Natural killer cell treated with Interleukin-12 subunit alpha and Interleukin-12 subunit beta and Interleukin-15 and Interleukin-18, amount 100 ng/mL, for 72 hours (primary cell): ENCODE data around the gene FBXW8. TPM values are rescaled to one million over a fixed set of nuclear protein-coding genes. Genes with fewer than 3 reads are reported as not detected.
A peak's percentile ranks its signal among the peaks of the same experiment; 100 is the strongest.
"Not testable (repeated sequence)": the region's sequence is repeated elsewhere in the genome, so short reads cannot be mapped to it uniquely, and the experiment has no call there.

ENCODE experiments used
- ATAC-seq, 2 donors: fragments of 150-1000 bp; cut with Tn5 transposase in 1 of 2; sonication (Bioruptor Pico), chemical (Tn5 transposase) in 1 of 2; 2 replicates each; pipeline ENCODE4 v1.10.0; 2021
- DNase-seq: peaks from one replicate; pipeline ENCODE4 v3.0.0; 2022; ENCODE audit warnings: low spot score
- H3K27ac Mint-ChIP-seq, 2 donors: 1 replicate in 1 of 2; 2 replicates in 1 of 2; pipeline ENCODE4 v1.8.0; 2022; ENCODE audit warnings: mixed read lengths in 2 of 2, mild to moderate bottlenecking in 1 of 2, moderate library complexity in 1 of 2
- H3K27me3 Mint-ChIP-seq, 2 donors: 1 replicate in 1 of 2; 2 replicates in 1 of 2; pipeline ENCODE4 v1.8.0; 2022; ENCODE audit warnings: mixed read lengths in 2 of 2
- H3K36me3 Mint-ChIP-seq: one replicate; pipeline ENCODE4 v1.8.0; 2022; ENCODE audit warnings: mixed read lengths
- H3K4me1 Mint-ChIP-seq, 2 donors: 1 replicate in 1 of 2; 2 replicates in 1 of 2; pipeline ENCODE4 v1.8.0; 2022; ENCODE audit warnings: low read depth in 2 of 2, mixed read lengths in 2 of 2, mild to moderate bottlenecking in 1 of 2
- H3K4me3 Mint-ChIP-seq: one replicate; pipeline ENCODE4 v1.8.0; 2022; ENCODE audit warnings: mixed read lengths
- H3K9me3 Mint-ChIP-seq: 2 replicates; pipeline ENCODE4 v1.8.0; 2022; ENCODE audit warnings: mixed read lengths
- total RNA-seq, 2 donors: library from RNA; stranded (reverse); gene quantifications; one replicate each; pipeline ENCODE4 v1.2.3, GENCODE V29; 2022

FBXW8 gene
- total RNA-seq, 2 donors from 2014 or later = 9.6 to 11.5 TPM

DNA sequence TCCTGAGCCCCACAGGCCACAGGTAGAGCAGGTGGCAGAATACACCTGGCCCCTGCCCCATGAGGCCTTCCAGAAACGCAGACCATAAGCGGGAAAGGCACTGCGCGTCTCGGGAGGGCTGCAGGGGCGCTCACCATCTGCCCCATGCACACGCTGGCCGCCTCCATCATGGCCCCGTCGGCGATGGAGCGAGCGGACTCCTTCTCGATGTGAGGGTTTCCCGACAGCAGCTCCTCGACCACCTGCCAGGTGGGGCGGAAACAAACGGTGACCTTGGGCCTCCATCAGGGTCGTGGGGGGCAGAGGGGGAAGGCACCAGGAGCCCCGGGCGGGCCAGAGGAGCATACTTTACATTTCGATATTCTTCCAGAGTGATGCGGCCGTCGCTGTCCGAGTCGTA lies 135.7 kb downstream of the FBXW8 start:
- DNase-seq = no peak
- Mint-ChIP-seq H3K36me3 (no peaks in the 10 kb centered on the region), H3K27ac (no peak overlapping the region), H3K4me3 (no peak overlapping the region), H3K9me3 (no peaks in the 10 kb centered on the region), H3K27me3 (no peaks in the 10 kb centered on the region), H3K4me1 (peaks cover 5 to 12% of the 10 kb centered on the region in 2 donors)
- ATAC-seq = no peak

GRCh38 chr12:117046861-117047530 lies 136.2 kb downstream of the FBXW8 start:
- Mint-ChIP-seq H3K4me3 (no peak overlapping the region), H3K27ac (no peak overlapping the region), H3K27me3 (no peaks in the 10 kb centered on the region), H3K4me1 (peaks cover 11 to 18% of the 10 kb centered on the region in 2 donors), H3K36me3 (no peaks in the 10 kb centered on the region), H3K9me3 (no peaks in the 10 kb centered on the region)
- DNase-seq = no peak
- no peak for ATAC-seq

GRCh38 chr12:117047810-117048584 lies 137.2 kb downstream of the FBXW8 start:
- Mint-ChIP-seq H3K4me3 (no peak overlapping the region), H3K4me1 (peaks cover 18 to 24% of the 10 kb centered on the region in 2 donors), H3K27ac (no peak overlapping the region), H3K36me3 (no peaks in the 10 kb centered on the region), H3K9me3 (no peaks in the 10 kb centered on the region), H3K27me3 (no peaks in the 10 kb centered on the region)
- no peak for DNase-seq
- ATAC-seq = no peak

DNA sequence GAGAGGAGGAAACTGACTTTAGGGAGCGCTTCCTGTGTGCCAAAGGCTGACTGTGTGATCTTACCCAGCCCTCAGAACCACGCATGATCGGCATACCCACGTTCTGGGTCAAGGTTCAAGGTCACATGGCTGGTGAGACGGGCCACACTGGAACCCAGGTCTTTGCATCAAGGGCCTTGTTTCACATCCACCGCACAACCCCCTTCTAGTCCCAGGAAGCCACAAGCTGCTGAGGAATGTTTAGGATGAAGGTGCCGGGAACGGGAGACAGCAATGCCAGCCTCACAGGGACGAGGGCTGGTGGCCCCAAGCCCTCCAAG lies 137.8 kb downstream of the FBXW8 start:
- Mint-ChIP-seq H3K27ac (no peak overlapping the region), H3K9me3 (no peaks in the 10 kb centered on the region), H3K4me3 (no peak overlapping the region), H3K4me1 (peaks cover 23 to 29% of the 10 kb centered on the region in 2 donors), H3K36me3 (no peaks in the 10 kb centered on the region), H3K27me3 (no peaks in the 10 kb centered on the region)
- ATAC-seq (no peak), DNase-seq (no peak)

- Mint-ChIP-seq H3K4me1 (peaks cover 27 to 31% of the 10 kb centered on the region in 2 donors), H3K27ac (no peak overlapping the region), H3K27me3 (no peaks in the 10 kb centered on the region), H3K36me3 (no peaks in the 10 kb centered on the region), H3K9me3 (no peaks in the 10 kb centered on the region), H3K4me3 (no peak overlapping the region)
- DNase-seq (no peak), ATAC-seq (no peak)
Measured at GRCh38 chr12:117049295-117049694, 138.5 kb downstream of the FBXW8 start.

DNA sequence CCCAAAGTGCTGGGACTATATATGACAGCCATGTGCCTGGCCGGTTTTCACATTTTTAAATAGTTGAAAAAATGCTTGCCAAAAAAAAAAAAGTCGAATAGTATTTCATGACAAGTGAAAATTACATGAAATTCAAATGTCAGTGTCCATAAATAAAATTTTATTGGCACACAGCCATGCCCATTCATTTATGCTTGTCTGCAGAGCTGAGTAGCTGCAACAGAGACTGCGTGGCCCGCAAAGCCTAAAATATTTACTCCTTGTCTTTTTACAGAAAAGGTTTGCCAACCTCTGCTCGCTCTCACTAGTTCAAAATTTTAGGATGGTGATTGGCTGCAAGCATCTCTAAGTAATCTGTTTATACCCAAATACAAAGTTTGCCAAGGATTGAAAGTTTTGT lies 139.3 kb downstream of the FBXW8 start:
- DNase-seq = no peak
- Mint-ChIP-seq H3K4me1 (peaks cover 34 to 38% of the 10 kb centered on the region in 2 donors), H3K27me3 (no peaks in the 10 kb centered on the region), H3K9me3 (no peaks in the 10 kb centered on the region), H3K4me3 (no peak overlapping the region), H3K27ac (no peak overlapping the region), H3K36me3 (no peaks in the 10 kb centered on the region)
- ATAC-seq = no peak

DNA sequence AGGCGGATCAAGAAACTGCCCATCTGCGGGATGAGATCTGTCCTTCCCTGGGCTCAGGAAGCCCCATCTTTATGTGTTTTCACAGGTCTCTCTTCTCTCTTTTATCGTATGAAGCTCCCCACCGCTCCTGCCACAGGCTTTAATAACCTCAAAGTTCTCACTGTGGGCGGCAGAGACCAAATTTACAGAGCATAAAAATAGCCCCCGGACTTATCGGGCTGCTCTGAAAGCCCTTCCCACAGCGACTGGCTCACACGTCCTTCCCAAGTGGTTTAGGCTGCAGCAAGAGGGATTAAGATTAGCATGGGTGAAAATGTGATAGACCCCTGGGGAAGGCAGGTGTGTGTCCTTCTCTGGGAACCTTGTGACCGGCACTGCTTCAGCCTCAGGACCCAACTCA lies 140.6 kb downstream of the FBXW8 start:
- no peaks in the 10 kb centered on the region for H3K9me3 Mint-ChIP-seq
- H3K4me3 Mint-ChIP-seq = peak overlapping the region; percentile 63
- no peaks in the 10 kb centered on the region for H3K27me3 Mint-ChIP-seq
- H3K36me3 Mint-ChIP-seq = no peaks in the 10 kb centered on the region
- H3K4me1 Mint-ChIP-seq = peaks cover 34 to 38% of the 10 kb centered on the region in 2 donors
- no peak overlapping the region for H3K27ac Mint-ChIP-seq
- ATAC-seq (peak; percentile 39 to 57), DNase-seq (no peak)

DNA sequence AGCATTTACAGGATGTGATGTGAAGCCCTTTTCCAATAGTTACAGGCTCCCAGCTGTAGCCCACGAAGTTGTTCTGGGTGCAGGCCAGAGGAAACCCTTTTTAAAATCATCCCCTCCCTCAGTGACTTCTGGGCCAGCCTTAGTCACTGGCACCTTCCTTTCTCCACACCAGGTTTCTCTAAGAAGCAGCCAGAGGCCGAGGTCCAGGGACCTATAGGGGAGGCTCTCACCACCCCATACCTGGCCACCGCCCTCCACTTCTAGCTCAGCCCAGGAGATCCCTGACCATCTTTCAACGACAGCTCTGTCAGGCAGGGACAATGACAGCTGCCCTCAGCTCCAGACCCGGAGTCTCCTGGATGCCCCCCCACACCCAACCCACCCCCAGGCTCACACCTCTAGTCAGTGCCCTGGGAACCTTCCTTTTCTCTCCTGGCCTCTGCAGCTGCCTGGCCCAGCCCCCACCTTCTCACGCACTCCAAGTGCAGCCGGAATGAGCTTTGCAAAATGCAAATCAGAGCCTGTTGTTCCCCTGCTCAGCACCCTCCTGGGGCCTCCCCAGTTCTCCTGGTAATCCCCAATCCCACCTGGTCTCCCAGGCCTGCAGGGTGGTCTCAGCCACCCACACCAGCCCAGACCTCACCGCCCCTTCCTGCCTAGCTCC lies 141.8 kb downstream of the FBXW8 start:
- H3K27me3 Mint-ChIP-seq = no peaks in the 10 kb centered on the region
- H3K36me3 Mint-ChIP-seq = no peaks in the 10 kb centered on the region
- ATAC-seq (no peak), DNase-seq (no peak)
- H3K4me3 Mint-ChIP-seq = peak overlapping the region; percentile 39
- H3K9me3 Mint-ChIP-seq = no peaks in the 10 kb centered on the region
- H3K4me1 Mint-ChIP-seq = peaks cover 34 to 41% of the 10 kb centered on the region in 2 donors
- peak overlapping the region in 1 of 2 donors; percentile 71 for H3K27ac Mint-ChIP-seq

GRCh38 chr12:117053050-117053400 lies 142.3 kb downstream of the FBXW8 start:
- Mint-ChIP-seq H3K9me3 (no peaks in the 10 kb centered on the region), H3K27me3 (no peaks in the 10 kb centered on the region), H3K36me3 (no peaks in the 10 kb centered on the region), H3K27ac (peak overlapping the region in 1 of 2 donors; percentile 50), H3K4me1 (peaks cover 34 to 41% of the 10 kb centered on the region in 2 donors), H3K4me3 (peak overlapping the region; percentile 39)
- DNase-seq = no peak
- ATAC-seq = no peak

DNA sequence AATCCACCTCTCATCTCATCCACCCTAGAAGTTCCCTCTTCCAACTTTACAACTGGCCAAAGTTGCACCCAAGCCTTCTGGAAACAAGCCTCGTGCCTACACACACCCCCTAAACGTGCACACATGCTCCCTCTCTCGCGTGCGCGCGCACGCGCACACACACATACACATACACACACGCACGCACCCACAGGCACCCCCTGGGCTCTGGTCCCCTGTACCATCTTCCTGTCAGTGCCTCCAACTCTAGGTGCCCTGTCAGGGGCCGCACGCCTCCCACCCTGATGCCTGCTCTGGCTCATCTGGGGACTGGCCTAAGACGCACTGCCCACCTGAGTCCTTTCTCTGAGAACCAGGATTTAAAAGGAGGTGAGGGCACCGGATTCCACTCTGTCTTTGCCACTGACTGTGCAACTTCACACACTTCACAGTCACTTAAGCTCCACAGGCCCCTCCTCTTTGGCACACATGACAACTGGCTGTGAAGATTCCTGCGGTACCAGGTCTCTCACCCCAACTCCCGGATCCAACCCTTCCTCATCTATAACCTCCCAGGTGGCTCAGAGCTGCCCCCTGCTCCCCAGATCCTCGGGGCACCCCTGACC lies 142.9 kb downstream of the FBXW8 start:
- ATAC-seq = no peak
- Mint-ChIP-seq H3K27ac (no peak overlapping the region), H3K27me3 (no peaks in the 10 kb centered on the region), H3K36me3 (no peaks in the 10 kb centered on the region), H3K4me3 (no peak overlapping the region), H3K9me3 (no peaks in the 10 kb centered on the region), H3K4me1 (peaks cover 34 to 41% of the 10 kb centered on the region in 2 donors)
- DNase-seq = no peak

GRCh38 chr12:117054279-117054678 lies 143.5 kb downstream of the FBXW8 start:
- Mint-ChIP-seq H3K27me3 (no peaks in the 10 kb centered on the region), H3K4me3 (no peak overlapping the region), H3K9me3 (no peaks in the 10 kb centered on the region), H3K4me1 (peaks cover 34 to 46% of the 10 kb centered on the region in 2 donors), H3K36me3 (no peaks in the 10 kb centered on the region), H3K27ac (peak overlapping the region in 1 of 2 donors; percentile 40)
- ATAC-seq (no peak), DNase-seq (no peak)

DNA sequence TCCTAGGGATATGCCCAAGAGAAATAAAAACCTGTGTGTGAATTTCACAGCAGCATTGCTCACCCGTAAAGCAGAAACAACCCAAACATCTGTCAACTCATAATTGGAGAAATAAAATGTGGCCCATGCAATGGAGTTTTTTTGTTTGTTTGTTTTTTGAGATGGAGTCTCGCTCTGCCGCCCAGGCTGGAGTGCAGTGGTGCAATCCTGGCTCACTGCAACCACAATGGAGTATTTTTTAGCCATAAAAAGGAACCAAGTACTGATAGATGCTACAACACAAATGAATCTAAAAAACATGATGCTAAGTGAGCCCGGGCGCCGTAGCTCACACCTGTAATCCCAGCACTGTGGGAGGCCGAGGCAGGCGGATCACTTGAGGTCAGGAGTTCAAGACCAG lies 146.9 kb downstream of the FBXW8 start:
- not testable (repeated sequence) for H3K27ac Mint-ChIP-seq, ATAC-seq, H3K27me3 Mint-ChIP-seq, H3K9me3 Mint-ChIP-seq, DNase-seq, H3K4me3 Mint-ChIP-seq, H3K36me3 Mint-ChIP-seq
- H3K4me1 Mint-ChIP-seq = peaks cover 34 to 48% of the 10 kb centered on the region in 2 donors

GRCh38 chr12:117058442-117059072 lies 147.8 kb downstream of the FBXW8 start:
- Mint-ChIP-seq H3K27me3 (no peaks in the 10 kb centered on the region), H3K27ac (peak overlapping the region in 1 of 2 donors; percentile 56)

More at GRCh38 chr12:117058442-117059072, 147.8 kb downstream of the FBXW8 start:
- H3K4me3 Mint-ChIP-seq = no peak overlapping the region
- no peaks in the 10 kb centered on the region for H3K36me3 Mint-ChIP-seq
- no peaks in the 10 kb centered on the region for H3K9me3 Mint-ChIP-seq
- DNase-seq (no peak), ATAC-seq (no peak)
- peaks cover 36 to 48% of the 10 kb centered on the region in 2 donors for H3K4me1 Mint-ChIP-seq
